ENCODE data around the gene CAPN10. TPM values are rescaled to one million over a fixed set of nuclear protein-coding genes. Genes with fewer than 3 reads are reported as not detected.
A peak's percentile ranks its signal among the peaks of the same experiment; 100 is the strongest.

CAPN10 gene
- total and polyA plus RNA-seq, 3 donors from 2014 or later: 29.8 to 104 (median 66.5) TPM

DNA sequence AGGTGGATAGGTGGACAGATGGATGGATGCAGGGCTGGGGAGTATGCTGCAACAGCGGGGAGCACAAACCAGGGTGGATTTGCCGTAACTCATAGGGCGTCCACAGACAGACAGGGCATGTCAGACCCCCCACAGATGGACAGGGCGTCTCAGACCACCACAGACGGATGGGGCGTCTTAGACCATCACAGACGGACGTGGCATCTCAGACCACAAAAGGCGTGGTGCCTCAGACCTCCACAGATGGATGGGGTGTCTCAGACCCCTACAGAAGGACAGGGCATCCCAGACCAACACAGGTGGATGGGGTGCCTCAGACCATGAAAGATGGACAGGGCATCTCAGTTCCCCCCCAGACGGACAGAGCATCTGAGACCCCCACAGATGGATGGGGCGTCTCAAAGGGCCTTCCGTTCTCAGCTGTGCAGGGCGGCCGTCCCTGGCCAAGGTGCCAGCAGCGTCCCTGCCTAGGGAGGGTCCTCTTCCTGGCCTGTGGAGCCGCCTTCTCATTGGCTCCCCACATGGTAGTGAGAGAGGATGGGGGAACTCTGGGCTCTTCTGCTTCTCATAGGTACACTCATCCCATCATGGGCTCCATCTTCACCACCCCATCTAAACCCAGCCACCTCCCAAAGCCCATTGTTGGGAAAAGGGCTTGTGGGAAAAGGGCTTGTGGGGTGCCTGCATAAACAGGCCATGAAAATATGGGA is 30.8 kb upstream of the CAPN10 start:
- 90 to 98% methylated on average over 8 to 15 of the region's 16 CpGs for WGBS, 2 donors
- intact Hi-C loops (cut with DNase I; ENCODE audit: low total_unique reads): no loop called here
- Histone ChIP-seq H3K27ac (no peak overlapping the region), H3K4me3 (no peak overlapping the region), H3K9me3 (no peaks in the 10 kb centered on the region), H3K27me3 (no peaks in the 10 kb centered on the region), H3K4me1 (peaks cover 31% of the 10 kb centered on the region), H3K36me3 (ENCODE audit: low read depth, missing control alignments) (no peaks in the 10 kb centered on the region)
- TF ChIP-seq, protein P1, sequence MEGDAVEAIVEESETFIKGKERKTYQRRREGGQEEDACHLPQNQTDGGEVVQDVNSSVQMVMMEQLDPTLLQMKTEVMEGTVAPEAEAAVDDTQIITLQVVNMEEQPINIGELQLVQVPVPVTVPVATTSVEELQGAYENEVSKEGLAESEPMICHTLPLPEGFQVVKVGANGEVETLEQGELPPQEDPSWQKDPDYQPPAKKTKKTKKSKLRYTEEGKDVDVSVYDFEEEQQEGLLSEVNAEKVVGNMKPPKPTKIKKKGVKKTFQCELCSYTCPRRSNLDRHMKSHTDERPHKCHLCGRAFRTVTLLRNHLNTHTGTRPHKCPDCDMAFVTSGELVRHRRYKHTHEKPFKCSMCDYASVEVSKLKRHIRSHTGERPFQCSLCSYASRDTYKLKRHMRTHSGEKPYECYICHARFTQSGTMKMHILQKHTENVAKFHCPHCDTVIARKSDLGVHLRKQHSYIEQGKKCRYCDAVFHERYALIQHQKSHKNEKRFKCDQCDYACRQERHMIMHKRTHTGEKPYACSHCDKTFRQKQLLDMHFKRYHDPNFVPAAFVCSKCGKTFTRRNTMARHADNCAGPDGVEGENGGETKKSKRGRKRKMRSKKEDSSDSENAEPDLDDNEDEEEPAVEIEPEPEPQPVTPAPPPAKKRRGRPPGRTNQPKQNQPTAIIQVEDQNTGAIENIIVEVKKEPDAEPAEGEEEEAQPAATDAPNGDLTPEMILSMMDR (IDR thresholded peaks at IDR 0.05): no peak
- TF ChIP-seq POLR2A (IDR thresholded peaks at IDR 0.05): no peak
- DNase-seq: no peak

DNA sequence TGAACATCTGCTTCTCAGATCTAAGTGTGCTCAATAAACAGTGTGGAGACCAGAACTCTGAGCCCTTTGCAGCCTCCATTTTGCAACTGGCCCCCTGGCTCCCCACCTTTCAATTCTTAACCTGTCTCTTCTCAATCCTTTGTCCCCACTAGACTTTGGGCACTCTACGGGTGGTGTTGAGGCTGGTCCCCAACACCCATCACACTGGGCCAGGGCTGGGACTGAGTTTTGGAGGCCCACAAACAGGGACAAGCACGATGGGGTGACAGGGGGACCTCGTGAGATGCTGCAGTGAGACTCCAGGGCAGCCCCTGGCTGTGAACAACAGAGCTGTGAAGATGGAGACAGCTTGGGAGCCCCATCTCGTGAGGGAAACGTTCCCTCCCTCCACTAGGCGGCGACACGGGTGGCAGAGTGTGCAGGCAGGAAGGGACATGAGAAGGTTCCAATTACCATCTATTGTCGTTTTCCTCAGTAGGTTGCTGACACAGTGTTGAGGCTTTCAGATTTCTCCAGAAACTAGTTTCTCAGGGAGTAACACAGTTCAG is 29.9 kb upstream of the CAPN10 start:
- peak overlapping the region; percentile 27 to 59 for H3K27ac ChIP-seq
- whole genome bisulfite sequencing, 2 donors: 46 to 57% methylated on average over 9 of the region's 9 CpGs
- H3K36me3 ChIP-seq (ENCODE audit: low read depth, missing control alignments): no peaks in the 10 kb centered on the region
- DNase-seq: peak; percentile 61
- no peak for TF ChIP-seq POLR2A (IDR thresholded peaks at IDR 0.05)
- TF ChIP-seq, protein P1 (IDR thresholded peaks at IDR 0.05): peak in 1 of 3 experiments; percentile 25
- peaks cover 37% of the 10 kb centered on the region for H3K4me1 ChIP-seq
- intact Hi-C loops (cut with DNase I; ENCODE audit: low total_unique reads): no loop called here
- H3K4me3 ChIP-seq: peak overlapping the region; percentile 51 to 57
- H3K9me3 ChIP-seq: no peaks in the 10 kb centered on the region
- H3K27me3 ChIP-seq: no peaks in the 10 kb centered on the region

DNA sequence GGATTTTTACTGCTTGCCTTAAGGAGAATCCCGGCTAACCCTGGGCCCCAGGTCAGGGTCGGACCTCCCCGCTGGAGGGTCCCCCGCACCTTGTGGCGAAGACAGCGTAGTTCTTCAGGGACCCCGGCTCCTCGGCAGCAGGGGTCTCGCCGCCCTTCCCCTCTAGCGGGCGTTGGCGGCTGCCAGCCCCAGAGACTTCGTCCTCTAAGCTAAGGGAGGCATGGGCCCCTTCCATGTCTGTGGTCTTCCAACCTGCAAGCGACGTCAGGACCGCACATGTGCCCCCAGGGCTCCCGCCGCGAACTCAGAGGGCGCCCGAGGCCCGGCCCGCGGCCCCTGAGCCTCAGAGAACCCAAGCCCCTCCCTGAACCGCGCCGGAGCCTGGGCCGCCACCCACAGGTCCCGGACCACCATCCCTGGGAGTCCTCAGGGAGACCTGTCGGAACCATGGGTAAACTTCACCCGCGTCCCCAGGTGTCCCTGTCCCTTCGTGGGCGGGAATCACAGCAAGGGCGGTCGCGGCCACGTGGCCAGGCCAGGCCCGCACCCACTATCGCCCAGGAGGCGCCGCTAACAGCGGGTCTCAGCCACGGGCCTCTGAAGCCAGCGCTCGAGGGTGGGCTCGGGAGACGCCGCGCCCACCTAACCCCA is 29.3 kb upstream of the CAPN10 start:
- no peaks in the 10 kb centered on the region for H3K9me3 ChIP-seq
- H3K27ac ChIP-seq: peak overlapping the region; percentile 27 to 59
- H3K36me3 ChIP-seq (ENCODE audit: low read depth, missing control alignments): no peaks in the 10 kb centered on the region
- no peaks in the 10 kb centered on the region for H3K27me3 ChIP-seq
- peak overlapping the region; percentile 51 to 57 for H3K4me3 ChIP-seq
- peak; percentile 18 for DNase-seq
- peaks cover 41% of the 10 kb centered on the region for H3K4me1 ChIP-seq
- intact Hi-C loops (cut with DNase I; ENCODE audit: low total_unique reads): no loop called here
- 34% methylated on average over 50 of the region's 51 CpGs; no CpG with 5 or more reads in 1 of the 2 donors for WGBS, 2 donors
- TF ChIP-seq POLR2A (IDR thresholded peaks at IDR 0.05): no peak
- TF ChIP-seq, protein P1 (IDR thresholded peaks at IDR 0.05): no peak

DNA sequence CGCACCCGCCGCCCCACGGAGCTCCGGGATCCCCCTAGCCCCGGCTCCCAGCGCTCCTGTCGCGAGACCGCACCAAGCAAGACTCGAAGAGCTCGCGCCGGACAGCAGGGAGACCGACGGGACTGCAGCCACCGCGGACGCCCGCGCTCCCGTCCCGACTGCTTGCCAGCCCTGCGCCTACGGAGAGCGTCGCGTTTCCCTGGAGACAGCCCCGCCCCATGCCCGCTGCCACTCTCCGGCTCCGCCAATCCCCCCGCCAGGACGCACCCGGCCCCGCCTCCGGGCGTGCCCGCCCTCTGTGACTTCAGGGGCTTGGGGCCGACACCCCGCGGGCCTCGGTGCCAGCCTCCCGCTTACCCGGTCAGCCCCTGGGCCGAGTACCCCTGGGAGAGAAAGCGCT is 28.7 kb upstream of the CAPN10 start, which contains the start of gene ANKMY1:
Gene ANKMY1, minus strand, starts transcription at position 181 of the 400 bp plus-strand sequence. CDS start 653 bp downstream, outside the sequence.
- Histone ChIP-seq H3K27ac (peak within 1 kb of the TSS; percentile 27 to 59), H3K4me3 (peak within 1 kb of the TSS; percentile 51 to 57), H3K36me3 (ENCODE audit: low read depth, missing control alignments) (no peaks in the 10 kb centered on the region), H3K4me1 (peaks cover 41% of the 10 kb centered on the region), H3K9me3 (no peaks in the 10 kb centered on the region), H3K27me3 (no peaks in the 10 kb centered on the region)
- DNase-seq: peak; percentile 78
- intact Hi-C loops (cut with DNase I; ENCODE audit: low total_unique reads): no loop called here
- TF ChIP-seq, protein P1 (IDR thresholded peaks at IDR 0.05): no peak
- no peak for TF ChIP-seq POLR2A (IDR thresholded peaks at IDR 0.05)
- WGBS, 2 donors: 35% methylated on average over 6 of the region's 47 CpGs; no CpG with 5 or more reads in 1 of the 2 donors
